Stomach smooth muscle (tissue), 2 donors: ENCODE data around the gene ABCA3.

Experiments
- H3K27ac ChIP-seq: one replicate; pipeline ENCODE4 v1.7.0; 2013; ENCODE audit warnings: mild to moderate bottlenecking, low read length, inconsistent platforms
- H3K27me3 ChIP-seq, 2 donors: one replicate each; pipeline ENCODE4 v1.7.0; 2013; ENCODE audit warnings: low read length in 2 of 2; ENCODE audit not compliant: insufficient read depth in 2 of 2, control insufficient read depth in 1 of 2
- H3K36me3 ChIP-seq, 2 donors: one replicate each; pipeline ENCODE4 v1.7.0; 2013; ENCODE audit warnings: low read length in 2 of 2; ENCODE audit not compliant: control insufficient read depth in 2 of 2, insufficient read depth in 2 of 2
- H3K4me1 ChIP-seq: one replicate; pipeline ENCODE4 v1.7.0; 2013; ENCODE audit warnings: low read length; ENCODE audit not compliant: control insufficient read depth, insufficient read depth
- H3K4me3 ChIP-seq, 2 donors: one replicate each; pipeline ENCODE4 v1.7.0; 2013; ENCODE audit warnings: low read length in 2 of 2
- H3K9ac ChIP-seq, 2 donors: one replicate each; pipeline ENCODE4 v1.7.0; 2013; ENCODE audit warnings: low read length in 2 of 2, mild to moderate bottlenecking in 1 of 2
- H3K9me3 ChIP-seq, 2 donors: one replicate each; pipeline ENCODE4 v1.7.0; 2013; ENCODE audit warnings: low read length in 2 of 2; ENCODE audit not compliant: control insufficient read depth in 2 of 2
- donor health status: healthy.
- donor health status: Pancreatic carcinoma.

The ABCA3 gene

GRCh38 chr16:2350500-2350899 lies 10.0 kb upstream of the ABCA3 start:
- no peaks in the 10 kb centered on the region for H3K36me3 ChIP-seq
- H3K4me3 ChIP-seq = no peak overlapping the region
- H3K9ac ChIP-seq = no peak overlapping the region
- no peaks in the 10 kb centered on the region for H3K9me3 ChIP-seq
- no peaks in the 10 kb centered on the region for H3K4me1 ChIP-seq
- H3K27me3 ChIP-seq = no peaks in the 10 kb centered on the region
- no peak overlapping the region for H3K27ac ChIP-seq

- H3K9me3 ChIP-seq = no peaks in the 10 kb centered on the region
- no peak overlapping the region for H3K4me3 ChIP-seq
- no peaks in the 10 kb centered on the region for H3K36me3 ChIP-seq
- H3K4me1 ChIP-seq = peaks cover 22% of the 10 kb centered on the region
- no peak overlapping the region for H3K27ac ChIP-seq
- no peak overlapping the region for H3K9ac ChIP-seq
- no peaks in the 10 kb centered on the region for H3K27me3 ChIP-seq
Measured at GRCh38 chr16:2343211-2343610, 2.7 kb upstream of the ABCA3 start.

- Histone ChIP-seq H3K27ac (no peak overlapping the region), H3K9me3 (no peaks in the 10 kb centered on the region), H3K4me1 (peaks cover 22% of the 10 kb centered on the region), H3K4me3 (peak overlapping the region; percentile 19 to 40), H3K36me3 (no peaks in the 10 kb centered on the region), H3K27me3 (no peaks in the 10 kb centered on the region), H3K9ac (no peak overlapping the region)
Measured at GRCh38 chr16:2341456-2342447, 1.2 kb upstream of the ABCA3 start.

- Histone ChIP-seq H3K27me3 (no peaks in the 10 kb centered on the region), H3K9me3 (no peaks in the 10 kb centered on the region), H3K4me1 (peaks cover 22% of the 10 kb centered on the region), H3K27ac (no peak overlapping the region), H3K36me3 (no peaks in the 10 kb centered on the region), H3K4me3 (peak overlapping the region; percentile 79 to 85), H3K9ac (peak overlapping the region; percentile 36 to 58)
Measured at GRCh38 chr16:2339521-2340484, 725 bp downstream of the ABCA3 start.

- Histone ChIP-seq H3K27ac (no peak overlapping the region), H3K9me3 (no peaks in the 10 kb centered on the region), H3K36me3 (peaks cover 0 to 2% of the 10 kb centered on the region in 2 donors), H3K27me3 (no peaks in the 10 kb centered on the region), H3K4me3 (no peak overlapping the region), H3K4me1 (peaks cover 22% of the 10 kb centered on the region), H3K9ac (no peak overlapping the region)
Measured at GRCh38 chr16:2337431-2338296, 2.9 kb downstream of the ABCA3 start.

GRCh38 chr16:2335286-2335895 lies 5.1 kb downstream of the ABCA3 start:
- no peaks in the 10 kb centered on the region for H3K9me3 ChIP-seq
- H3K27ac ChIP-seq = no peak overlapping the region
- H3K27me3 ChIP-seq = no peaks in the 10 kb centered on the region
- peaks cover 0 to 2% of the 10 kb centered on the region in 2 donors for H3K36me3 ChIP-seq
- no peak overlapping the region for H3K9ac ChIP-seq
- no peak overlapping the region for H3K4me3 ChIP-seq
- H3K4me1 ChIP-seq = peaks cover 12% of the 10 kb centered on the region

- Histone ChIP-seq H3K36me3 (peaks cover 0 to 2% of the 10 kb centered on the region in 2 donors), H3K27me3 (no peaks in the 10 kb centered on the region), H3K9me3 (no peaks in the 10 kb centered on the region), H3K9ac (no peak overlapping the region), H3K4me3 (no peak overlapping the region), H3K4me1 (peaks cover under 1% of the 10 kb centered on the region), H3K27ac (no peak overlapping the region)
Measured at GRCh38 chr16:2333772-2334379, 6.7 kb downstream of the ABCA3 start.

GRCh38 chr16:2333231-2333630 lies 7.3 kb downstream of the ABCA3 start:
- Histone ChIP-seq H3K27ac (no peak overlapping the region), H3K4me3 (no peak overlapping the region), H3K27me3 (no peaks in the 10 kb centered on the region), H3K36me3 (peaks cover 0 to 5% of the 10 kb centered on the region in 2 donors), H3K9me3 (no peaks in the 10 kb centered on the region), H3K9ac (no peak overlapping the region), H3K4me1 (no peaks in the 10 kb centered on the region)

GRCh38 chr16:2331931-2332267 lies 8.6 kb downstream of the ABCA3 start:
- peaks cover 3 to 11% of the 10 kb centered on the region in 2 donors for H3K36me3 ChIP-seq
- H3K9ac ChIP-seq = no peak overlapping the region
- H3K27me3 ChIP-seq = no peaks in the 10 kb centered on the region
- no peaks in the 10 kb centered on the region for H3K4me1 ChIP-seq
- H3K4me3 ChIP-seq = no peak overlapping the region
- H3K9me3 ChIP-seq = no peaks in the 10 kb centered on the region
- no peak overlapping the region for H3K27ac ChIP-seq
